Activated CD4-positive, CD25-positive, alpha-beta regulatory T cell treated with anti-CD3 and anti-CD28 coated beads, Interleukin-2, amount 50 U/mL, for 16 hours (primary cell): Measurements from ENCODE around the gene C4orf50.
"Not testable (repeated sequence)": the region's sequence is repeated elsewhere in the genome, so short reads cannot be mapped to it uniquely, and the experiment has no call there.

Experiments used
- DNase-seq: peaks from one replicate; pipeline ENCODE4 v3.0.0-alpha.2; 2020; ENCODE audit warnings: low read depth, low spot score

The C4orf50 gene

GRCh38 chr4:5969777-5970176 is 48.5 kb downstream of the C4orf50 start:
- DNase-seq, result no peak

- no peak for DNase-seq
Measured at GRCh38 chr4:5969336-5969735, 48.9 kb downstream of the C4orf50 start.

- no peak for DNase-seq
Measured at GRCh38 chr4:5968246-5968645, 50.0 kb downstream of the C4orf50 start.

GRCh38 chr4:5967783-5968182 is 50.4 kb downstream of the C4orf50 start:
- DNase-seq, result no peak

GRCh38 chr4:5965225-5965624 is 53.0 kb downstream of the C4orf50 start:
- DNase-seq, result no peak

GRCh38 chr4:5964030-5964429 is 54.2 kb downstream of the C4orf50 start:
- DNase-seq, result no peak

GRCh38 chr4:5963611-5964010 is 54.6 kb downstream of the C4orf50 start:
- no peak for DNase-seq

- no peak for DNase-seq
Measured at GRCh38 chr4:5962416-5962815, 55.8 kb downstream of the C4orf50 start.

- DNase-seq, result no peak
Measured at GRCh38 chr4:5960252-5960880, 57.9 kb downstream of the C4orf50 start.

- no peak for DNase-seq
Measured at GRCh38 chr4:5959211-5959982, 58.8 kb downstream of the C4orf50 start.

GRCh38 chr4:5958199-5958735 is 60.0 kb downstream of the C4orf50 start:
- DNase-seq, result no peak

- DNase-seq, result no peak
Measured at GRCh38 chr4:5957076-5957475, 61.2 kb downstream of the C4orf50 start.

- DNase-seq, result no peak
Measured at GRCh38 chr4:5956285-5957021, 61.8 kb downstream of the C4orf50 start.

- no peak for DNase-seq
Measured at GRCh38 chr4:5955856-5956255, 62.4 kb downstream of the C4orf50 start.

GRCh38 chr4:5955201-5955821 is 62.9 kb downstream of the C4orf50 start:
- DNase-seq, result no peak

- DNase-seq, result no peak
Measured at GRCh38 chr4:5954056-5954760, 64.0 kb downstream of the C4orf50 start.

GRCh38 chr4:5952975-5953951 is 65.0 kb downstream of the C4orf50 start:
- no peak for DNase-seq

- DNase-seq, result no peak
Measured at GRCh38 chr4:5952286-5952974, 65.8 kb downstream of the C4orf50 start.

GRCh38 chr4:5946653-5947052 is 71.6 kb downstream of the C4orf50 start:
- not testable (repeated sequence) for DNase-seq
